NB4 (cell line): ENCODE data around the gene CD96.

Experiments
- DNase-seq: peaks from one replicate; pipeline ENCODE4 v3.0.0; 2010; ENCODE audit warnings: low read depth
- H3K4me3 ChIP-seq: one replicate; pipeline ENCODE4 v1.5.1; 2011; ENCODE audit warnings: mild to moderate bottlenecking, low read depth, low read length, moderate library complexity
- MYC ChIP-seq: IDR thresholded peaks from 2 replicates; pipeline ENCODE4 v1.6.1; 2011; ENCODE audit warnings: low read depth, low read length
- POLR2A ChIP-seq: IDR thresholded peaks from 2 replicates; pipeline ENCODE4 v1.6.1; 2011; ENCODE audit warnings: mild to moderate bottlenecking; ENCODE audit not compliant: insufficient read length; ENCODE audit errors: extremely low read depth
- TF ChIP-seq, protein P1 (sequence below): IDR thresholded peaks from one replicate; pipeline ENCODE4 v1.5.1; 2012; ENCODE audit warnings: low read depth, low read length
- TF ChIP-seq, protein P2 (sequence below): IDR thresholded peaks from 2 replicates; pipeline ENCODE4 v1.6.1; 2011; ENCODE audit warnings: low read depth, low read length

Gene CD96

DNA sequence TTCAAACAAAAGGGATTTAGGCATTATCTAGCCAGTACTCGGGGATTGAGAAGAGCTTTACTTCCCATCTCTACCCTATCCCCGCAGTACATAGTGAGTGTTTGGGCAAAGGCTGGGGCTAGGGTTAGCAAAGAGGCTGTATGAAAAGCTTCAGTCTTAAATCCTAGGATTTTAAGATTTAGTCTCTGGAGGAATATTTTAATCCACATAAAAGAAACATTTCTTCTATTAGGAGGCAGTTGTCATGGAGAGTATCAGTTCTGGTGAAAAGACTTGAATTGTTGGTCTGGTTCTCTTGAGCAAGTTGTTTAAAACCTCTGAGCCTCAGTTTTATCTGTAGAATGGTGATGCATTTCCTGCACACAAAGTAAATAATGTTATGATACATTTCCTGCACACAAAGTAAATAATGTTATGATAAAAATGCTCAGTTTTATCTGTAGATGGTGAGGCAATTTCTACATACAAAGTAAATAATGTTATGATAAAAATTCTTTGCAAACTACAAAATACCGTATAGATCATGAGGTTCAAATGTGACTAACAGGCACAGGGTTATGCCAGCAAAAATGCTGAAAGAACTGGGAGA, 107.1 kb downstream of the CD96 start:
- TF ChIP-seq MYC (no peak), POLR2A (no peak)
- TF ChIP-seq, protein P1, sequence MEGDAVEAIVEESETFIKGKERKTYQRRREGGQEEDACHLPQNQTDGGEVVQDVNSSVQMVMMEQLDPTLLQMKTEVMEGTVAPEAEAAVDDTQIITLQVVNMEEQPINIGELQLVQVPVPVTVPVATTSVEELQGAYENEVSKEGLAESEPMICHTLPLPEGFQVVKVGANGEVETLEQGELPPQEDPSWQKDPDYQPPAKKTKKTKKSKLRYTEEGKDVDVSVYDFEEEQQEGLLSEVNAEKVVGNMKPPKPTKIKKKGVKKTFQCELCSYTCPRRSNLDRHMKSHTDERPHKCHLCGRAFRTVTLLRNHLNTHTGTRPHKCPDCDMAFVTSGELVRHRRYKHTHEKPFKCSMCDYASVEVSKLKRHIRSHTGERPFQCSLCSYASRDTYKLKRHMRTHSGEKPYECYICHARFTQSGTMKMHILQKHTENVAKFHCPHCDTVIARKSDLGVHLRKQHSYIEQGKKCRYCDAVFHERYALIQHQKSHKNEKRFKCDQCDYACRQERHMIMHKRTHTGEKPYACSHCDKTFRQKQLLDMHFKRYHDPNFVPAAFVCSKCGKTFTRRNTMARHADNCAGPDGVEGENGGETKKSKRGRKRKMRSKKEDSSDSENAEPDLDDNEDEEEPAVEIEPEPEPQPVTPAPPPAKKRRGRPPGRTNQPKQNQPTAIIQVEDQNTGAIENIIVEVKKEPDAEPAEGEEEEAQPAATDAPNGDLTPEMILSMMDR: no peak
- TF ChIP-seq, protein P2, sequence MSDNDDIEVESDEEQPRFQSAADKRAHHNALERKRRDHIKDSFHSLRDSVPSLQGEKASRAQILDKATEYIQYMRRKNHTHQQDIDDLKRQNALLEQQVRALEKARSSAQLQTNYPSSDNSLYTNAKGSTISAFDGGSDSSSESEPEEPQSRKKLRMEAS: no peak
- no peak for DNase-seq
- H3K4me3 ChIP-seq: no peak overlapping the region

DNA sequence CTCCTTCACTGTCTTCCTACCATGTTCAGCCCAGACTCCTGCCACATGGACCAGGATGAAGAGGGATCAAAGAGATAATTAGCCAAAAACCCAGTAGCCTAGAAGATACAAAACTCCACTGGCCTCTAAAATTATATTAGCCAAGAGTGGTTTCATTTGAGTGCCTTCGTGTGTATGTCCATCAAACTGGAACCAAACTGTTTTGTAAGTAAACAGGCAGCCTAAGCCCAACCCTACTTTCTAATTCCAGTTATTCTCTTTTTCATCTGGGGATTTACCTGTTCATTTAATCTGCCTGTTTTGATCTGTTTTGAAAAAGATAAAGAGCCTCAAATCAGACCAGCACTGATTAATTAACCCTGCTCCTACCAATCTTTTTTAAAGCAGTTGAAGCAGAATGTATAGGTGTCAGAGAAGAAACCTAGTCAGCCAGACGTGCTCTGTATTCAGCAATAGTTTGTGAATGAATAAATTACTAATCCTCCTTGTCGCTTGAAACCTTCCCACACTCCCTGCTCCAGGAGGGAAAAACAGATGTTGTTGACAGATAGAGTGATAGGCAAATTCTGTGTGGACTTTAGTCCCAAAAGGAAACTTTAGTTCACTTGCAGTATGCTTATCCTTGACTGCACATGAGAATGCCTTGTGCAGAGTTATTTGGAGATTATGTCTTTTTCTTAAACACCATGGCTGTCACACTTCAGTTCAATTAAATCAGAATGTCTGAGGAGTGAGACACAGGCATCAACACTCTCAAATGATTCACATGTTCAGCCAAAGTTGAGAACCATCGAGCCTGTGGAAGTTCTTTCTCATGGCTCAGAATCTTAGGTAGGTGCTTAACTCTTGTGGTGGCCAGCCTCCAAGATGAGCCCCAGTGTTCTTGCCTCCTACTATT, 108.6 kb downstream of the CD96 start:
- no peak for TF ChIP-seq POLR2A
- no peak for TF ChIP-seq MYC
- TF ChIP-seq, protein P1: no peak
- TF ChIP-seq, protein P2: no peak
- H3K4me3 ChIP-seq: no peak overlapping the region
- DNase-seq: no peak

DNA sequence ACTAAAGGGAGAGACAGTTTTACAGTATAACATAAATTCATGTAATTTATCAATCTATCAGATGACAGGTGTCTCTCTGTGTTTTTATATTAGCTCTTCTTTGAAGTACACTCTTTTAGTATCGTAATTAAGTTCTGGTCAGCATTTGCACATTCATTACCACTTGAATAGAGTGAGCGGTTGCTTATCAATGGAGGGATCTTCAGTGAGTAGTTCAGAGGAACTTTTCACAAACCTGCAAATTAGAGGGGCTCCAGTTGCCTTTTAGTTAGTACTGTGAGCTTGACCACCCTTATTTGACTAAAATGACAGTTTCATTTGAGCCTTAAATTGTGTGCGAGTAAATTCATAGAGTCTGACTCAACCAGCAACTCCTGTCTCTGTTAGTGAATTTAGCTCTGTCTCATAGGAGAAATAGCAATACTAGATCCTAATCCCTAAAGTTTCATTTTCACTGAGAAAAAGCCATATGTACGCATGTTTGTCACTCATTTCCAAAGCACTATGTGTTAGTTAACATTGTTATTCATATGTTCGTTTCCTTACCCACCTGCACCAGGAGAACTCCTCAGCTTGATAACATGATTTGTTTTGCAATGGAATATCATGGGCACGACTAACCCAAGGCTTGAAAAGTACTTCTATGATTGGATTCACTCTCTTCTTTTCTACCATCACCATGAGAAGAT, 110.6 kb downstream of the CD96 start:
- H3K4me3 ChIP-seq: no peak overlapping the region
- TF ChIP-seq POLR2A (no peak), MYC (no peak)
- TF ChIP-seq, protein P2: no peak
- TF ChIP-seq, protein P1: no peak
- no peak for DNase-seq

DNA sequence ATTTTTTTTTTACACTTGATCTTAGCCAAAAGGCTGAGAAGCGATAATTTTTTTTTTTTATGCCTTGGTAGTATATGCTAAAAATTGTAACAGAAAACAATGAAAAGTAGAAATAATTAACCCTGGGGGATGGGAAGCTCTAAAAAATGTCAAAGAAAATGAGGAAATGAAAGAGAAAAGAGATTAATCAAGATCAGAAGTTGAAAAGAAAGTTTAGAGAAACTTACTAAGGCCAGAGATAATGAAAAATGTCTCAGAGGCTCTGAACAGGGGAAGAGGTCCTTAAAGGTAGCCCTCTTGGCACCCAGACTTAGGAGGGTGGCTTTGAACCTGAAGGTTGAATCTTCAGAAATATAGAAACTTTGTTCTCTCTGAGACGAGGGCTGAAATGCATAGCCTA, 111.8 kb downstream of the CD96 start:
- no peak for DNase-seq
- H3K4me3 ChIP-seq: no peak overlapping the region
- TF ChIP-seq, protein P2: no peak
- TF ChIP-seq MYC: no peak
- TF ChIP-seq, protein P1: no peak
- TF ChIP-seq POLR2A: no peak

DNA sequence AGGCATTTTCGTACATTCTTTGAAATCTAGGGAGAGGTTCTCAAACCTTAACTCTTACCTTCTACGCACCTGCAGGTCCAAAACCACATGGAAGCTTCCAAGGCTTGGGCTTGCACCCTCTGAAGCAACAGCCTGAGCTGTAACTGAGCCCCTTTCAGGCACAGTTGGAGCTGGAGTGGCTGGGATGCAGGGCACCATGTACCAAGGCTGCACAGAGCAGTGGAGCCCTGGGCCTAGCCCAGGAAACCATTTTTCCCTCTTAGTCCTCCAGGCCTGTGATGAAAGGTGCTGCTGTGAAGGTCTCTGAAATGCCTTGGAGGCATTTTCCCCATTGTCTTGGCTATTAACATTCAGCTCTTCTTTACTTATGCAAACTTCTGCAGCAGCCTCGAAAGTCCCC, 120.0 kb downstream of the CD96 start:
- TF ChIP-seq, protein P1: no peak
- TF ChIP-seq MYC: no peak
- no peak overlapping the region for H3K4me3 ChIP-seq
- no peak for DNase-seq
